AG10803 (cell line): Measurements from ENCODE around the gene PTGS1.

Experiments used
- DNase-seq: peaks from one replicate; pipeline ENCODE4 v3.0.0; 2010; ENCODE audit warnings: low read depth
- H3K4me3 ChIP-seq: 2 replicates; pipeline ENCODE4 v1.5.1; 2011; ENCODE audit warnings: mild to moderate bottlenecking, low read length, control low read depth
- TF ChIP-seq, protein P1 (sequence below): conservative IDR thresholded peaks from 2 replicates; pipeline ENCODE4 v1.5.1; 2011; ENCODE audit warnings: mild to moderate bottlenecking, low read length, control low read depth, inconsistent platforms

The PTGS1 gene

DNA sequence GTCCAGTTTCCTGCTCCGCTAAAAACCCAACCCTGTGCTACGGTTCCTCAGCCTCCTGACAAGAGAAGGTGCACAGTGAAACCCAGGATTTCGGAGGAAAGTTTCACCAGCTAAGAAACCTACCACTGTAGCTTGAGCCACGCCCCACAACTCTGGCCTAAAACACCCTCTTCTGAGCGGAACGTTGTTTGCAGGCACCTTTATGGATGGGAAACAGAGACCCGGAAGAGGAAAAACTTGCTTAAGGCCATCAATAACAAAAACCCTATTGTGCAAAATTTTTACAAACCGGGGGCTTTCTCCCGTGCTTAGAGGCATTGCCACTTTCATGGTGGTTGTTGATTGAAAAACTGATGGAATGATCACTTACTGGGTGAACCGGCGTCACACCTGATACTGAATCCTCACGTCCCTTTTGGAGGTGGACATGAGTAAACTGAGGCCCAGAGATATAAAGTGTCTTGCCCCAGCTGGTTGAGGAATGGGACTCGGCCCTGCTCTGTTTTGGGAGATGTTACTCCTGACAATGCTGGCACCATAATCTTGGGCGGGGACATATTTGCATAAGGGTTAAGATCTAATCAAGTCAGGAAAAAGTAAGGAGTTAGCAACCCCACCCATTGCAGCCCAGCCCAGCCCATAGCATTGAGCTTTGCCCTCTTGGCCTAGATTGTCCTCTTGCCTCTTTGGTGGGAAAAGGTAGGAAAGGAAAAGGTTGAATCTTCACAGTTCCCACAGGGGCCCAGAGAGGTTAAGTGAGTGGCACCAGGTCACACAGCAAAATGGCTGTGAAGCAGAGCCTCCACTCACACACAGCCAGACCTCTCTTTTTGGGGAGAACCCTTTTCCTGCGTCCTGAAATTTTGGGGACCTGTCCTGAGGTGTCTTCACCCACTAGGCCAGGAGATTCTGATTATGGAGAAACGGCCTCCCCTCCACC is 23.2 kb upstream of the PTGS1 start:
- TF ChIP-seq, protein P1, sequence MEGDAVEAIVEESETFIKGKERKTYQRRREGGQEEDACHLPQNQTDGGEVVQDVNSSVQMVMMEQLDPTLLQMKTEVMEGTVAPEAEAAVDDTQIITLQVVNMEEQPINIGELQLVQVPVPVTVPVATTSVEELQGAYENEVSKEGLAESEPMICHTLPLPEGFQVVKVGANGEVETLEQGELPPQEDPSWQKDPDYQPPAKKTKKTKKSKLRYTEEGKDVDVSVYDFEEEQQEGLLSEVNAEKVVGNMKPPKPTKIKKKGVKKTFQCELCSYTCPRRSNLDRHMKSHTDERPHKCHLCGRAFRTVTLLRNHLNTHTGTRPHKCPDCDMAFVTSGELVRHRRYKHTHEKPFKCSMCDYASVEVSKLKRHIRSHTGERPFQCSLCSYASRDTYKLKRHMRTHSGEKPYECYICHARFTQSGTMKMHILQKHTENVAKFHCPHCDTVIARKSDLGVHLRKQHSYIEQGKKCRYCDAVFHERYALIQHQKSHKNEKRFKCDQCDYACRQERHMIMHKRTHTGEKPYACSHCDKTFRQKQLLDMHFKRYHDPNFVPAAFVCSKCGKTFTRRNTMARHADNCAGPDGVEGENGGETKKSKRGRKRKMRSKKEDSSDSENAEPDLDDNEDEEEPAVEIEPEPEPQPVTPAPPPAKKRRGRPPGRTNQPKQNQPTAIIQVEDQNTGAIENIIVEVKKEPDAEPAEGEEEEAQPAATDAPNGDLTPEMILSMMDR, result peak; percentile 27; the same call in 1 of the 2 replicates
- peak; percentile 33 for DNase-seq
- peak overlapping the region; percentile 60 for H3K4me3 ChIP-seq

- TF ChIP-seq, protein P1, result no peak
- H3K4me3 ChIP-seq, result no peak overlapping the region
- no peak for DNase-seq
Measured at GRCh38 chr9:122348288-122348777, 22.5 kb upstream of the PTGS1 start.

DNA sequence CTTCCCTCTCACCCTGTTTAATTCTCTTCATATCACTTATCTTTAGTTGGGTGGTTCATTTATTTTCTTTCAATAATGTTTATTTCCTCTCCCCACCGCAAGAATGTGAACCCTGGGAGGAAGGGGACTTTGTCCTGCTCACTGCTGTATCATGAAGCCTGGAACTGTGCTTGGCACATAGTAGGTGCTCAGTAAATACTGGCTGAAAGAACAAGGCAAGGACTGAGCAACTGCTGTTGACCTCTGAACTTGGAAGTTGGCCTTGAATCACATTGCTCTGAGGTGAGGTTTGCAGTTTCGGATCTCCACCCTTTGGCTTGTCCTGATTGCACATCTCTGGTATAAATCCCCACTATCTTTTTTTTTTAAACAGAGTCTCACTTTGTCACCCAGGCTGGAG is 22.0 kb upstream of the PTGS1 start:
- no peak for DNase-seq
- TF ChIP-seq, protein P1, result no peak
- no peak overlapping the region for H3K4me3 ChIP-seq

- TF ChIP-seq, protein P1, result no peak
- DNase-seq, result no peak
- no peak overlapping the region for H3K4me3 ChIP-seq
Measured at GRCh38 chr9:122349201-122349600, 21.6 kb upstream of the PTGS1 start.

- TF ChIP-seq, protein P1, result peak; percentile 95
- H3K4me3 ChIP-seq, result no peak overlapping the region
- DNase-seq, result peak; percentile 62
Measured at GRCh38 chr9:122350577-122351355, 20.1 kb upstream of the PTGS1 start.

- TF ChIP-seq, protein P1, result no peak
- no peak overlapping the region for H3K4me3 ChIP-seq
Measured at GRCh38 chr9:122354536-122355199, 16.2 kb upstream of the PTGS1 start.

More at GRCh38 chr9:122354536-122355199, 16.2 kb upstream of the PTGS1 start:
- DNase-seq, result no peak
